ENCODE measurements around the gene NAV2. TPM values are rescaled to one million over a fixed set of nuclear protein-coding genes. Genes with fewer than 3 reads are reported as not detected.

The NAV2 gene
- total and polyA plus RNA-seq, 10 donors = 0.46 to 11.6 (median 4.1) TPM

GRCh38 chr11:20061776-20062175 is 349.1 kb downstream of the NAV2 start:
- H3K27ac ChIP-seq = no peak overlapping the region
- 92 to 96% (median 95%) methylated on average over 5 of the region's 5 CpGs for WGBS, 5 donors
- intact Hi-C loops (cut with DNase I; ENCODE audit: low total_unique reads) = no loop called here
- no peaks in the 10 kb centered on the region for H3K4me1 ChIP-seq
- H3K27me3 ChIP-seq (replicated peaks in 1 of 7) = no peaks in the 10 kb centered on the region
- no peaks in the 10 kb centered on the region for H3K9me3 ChIP-seq
- H3K4me3 ChIP-seq = no peak overlapping the region
- peaks cover 0 to 16% (median 0%) of the 10 kb centered on the region in 6 donors for H3K36me3 ChIP-seq
- no peak for DNase-seq
- TF ChIP-seq, protein P1, sequence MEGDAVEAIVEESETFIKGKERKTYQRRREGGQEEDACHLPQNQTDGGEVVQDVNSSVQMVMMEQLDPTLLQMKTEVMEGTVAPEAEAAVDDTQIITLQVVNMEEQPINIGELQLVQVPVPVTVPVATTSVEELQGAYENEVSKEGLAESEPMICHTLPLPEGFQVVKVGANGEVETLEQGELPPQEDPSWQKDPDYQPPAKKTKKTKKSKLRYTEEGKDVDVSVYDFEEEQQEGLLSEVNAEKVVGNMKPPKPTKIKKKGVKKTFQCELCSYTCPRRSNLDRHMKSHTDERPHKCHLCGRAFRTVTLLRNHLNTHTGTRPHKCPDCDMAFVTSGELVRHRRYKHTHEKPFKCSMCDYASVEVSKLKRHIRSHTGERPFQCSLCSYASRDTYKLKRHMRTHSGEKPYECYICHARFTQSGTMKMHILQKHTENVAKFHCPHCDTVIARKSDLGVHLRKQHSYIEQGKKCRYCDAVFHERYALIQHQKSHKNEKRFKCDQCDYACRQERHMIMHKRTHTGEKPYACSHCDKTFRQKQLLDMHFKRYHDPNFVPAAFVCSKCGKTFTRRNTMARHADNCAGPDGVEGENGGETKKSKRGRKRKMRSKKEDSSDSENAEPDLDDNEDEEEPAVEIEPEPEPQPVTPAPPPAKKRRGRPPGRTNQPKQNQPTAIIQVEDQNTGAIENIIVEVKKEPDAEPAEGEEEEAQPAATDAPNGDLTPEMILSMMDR (IDR thresholded peaks at IDR 0.05 in 8 of 11, conservative IDR thresholded peaks at IDR 0.05 in 3 of 11) = no peak

DNA sequence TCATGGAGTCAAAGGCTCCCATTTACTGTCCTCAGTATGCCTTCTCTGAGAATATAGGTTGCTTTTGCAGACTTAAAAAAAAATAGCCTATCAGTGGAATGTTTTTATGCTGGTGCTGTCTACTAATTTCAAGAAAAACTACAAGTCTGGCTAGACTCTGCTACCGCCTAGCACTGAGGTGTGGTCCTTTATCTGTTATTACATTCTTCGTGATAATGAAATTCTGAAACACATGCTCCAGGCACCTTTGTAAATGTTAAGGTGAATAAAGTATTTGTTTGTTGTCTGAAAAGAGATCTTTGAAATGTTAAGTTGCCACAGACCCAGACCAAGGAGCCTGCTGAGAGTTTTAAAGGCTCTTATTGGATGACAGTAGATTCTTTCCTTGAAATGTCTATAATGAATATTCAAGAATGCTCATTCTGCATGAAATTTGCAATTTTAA is 352.3 kb downstream of the NAV2 start:
- TF ChIP-seq POLR2AphosphoS5 (IDR thresholded peaks at IDR 0.05) = no peak
- TF ChIP-seq POLR2A (IDR thresholded peaks at IDR 0.05) = no peak
- TF ChIP-seq, protein P1 (IDR thresholded peaks at IDR 0.05 in 8 of 11, conservative IDR thresholded peaks at IDR 0.05 in 3 of 11) = no peak
- DNase-seq = no peak
- Histone ChIP-seq H3K36me3 (peaks cover 0 to 7% (median 0%) of the 10 kb centered on the region in 6 donors), H3K27ac (no peak overlapping the region), H3K4me3 (no peak overlapping the region), H3K4me1 (no peaks in the 10 kb centered on the region), H3K9me3 (no peaks in the 10 kb centered on the region), H3K27me3 (replicated peaks in 1 of 7) (no peaks in the 10 kb centered on the region)
- 79 to 94% (median 93%) methylated on average over 2 of the region's 2 CpGs for WGBS, 5 donors
- intact Hi-C loops (cut with DNase I; ENCODE audit: low total_unique reads) = no loop called here

GRCh38 chr11:20065406-20065805 is 352.8 kb downstream of the NAV2 start:
- peaks cover 0 to 6% (median 0%) of the 10 kb centered on the region in 6 donors for H3K36me3 ChIP-seq
- intact Hi-C loops (cut with DNase I; ENCODE audit: low total_unique reads) = no loop called here
- TF ChIP-seq, protein P1 (IDR thresholded peaks at IDR 0.05 in 8 of 11, conservative IDR thresholded peaks at IDR 0.05 in 3 of 11) = no peak
- 78 to 98% (median 94%) methylated on average over 2 of the region's 2 CpGs for WGBS, 5 donors
- no peak overlapping the region for H3K4me3 ChIP-seq
- no peaks in the 10 kb centered on the region for H3K4me1 ChIP-seq
- no peaks in the 10 kb centered on the region for H3K9me3 ChIP-seq
- no peaks in the 10 kb centered on the region for H3K27me3 ChIP-seq (replicated peaks in 1 of 7)
- DNase-seq = no peak
- H3K27ac ChIP-seq = no peak overlapping the region

- intact Hi-C loops (cut with DNase I; ENCODE audit: low total_unique reads) = no loop called here
- peaks cover 0 to 6% (median 0%) of the 10 kb centered on the region in 6 donors for H3K36me3 ChIP-seq
- no peaks in the 10 kb centered on the region for H3K4me1 ChIP-seq
- no peak overlapping the region for H3K27ac ChIP-seq
- WGBS, 5 donors = 83 to 90% (median 86%) methylated on average over 5 of the region's 5 CpGs
- no peaks in the 10 kb centered on the region for H3K27me3 ChIP-seq (replicated peaks in 1 of 7)
- H3K9me3 ChIP-seq = no peaks in the 10 kb centered on the region
- TF ChIP-seq POLR2AphosphoS5 (IDR thresholded peaks at IDR 0.05) (no peak), POLR2A (IDR thresholded peaks at IDR 0.05) (no peak)
- TF ChIP-seq, protein P1 (IDR thresholded peaks at IDR 0.05 in 8 of 11, conservative IDR thresholded peaks at IDR 0.05 in 3 of 11) = no peak
- H3K4me3 ChIP-seq = no peak overlapping the region
- no peak for DNase-seq
Observed at GRCh38 chr11:20066013-20066782, 353.6 kb downstream of the NAV2 start.
